HK-2 (cell line): Measurements from ENCODE around the gene DCAF10.
"Not testable (repeated sequence)": the region's sequence is repeated elsewhere in the genome, so short reads cannot be mapped to it uniquely, and the experiment has no call there.

ENCODE experiments used
- DNase-seq: peaks from one replicate; pipeline ENCODE4 v3.0.0-alpha.2; 2018; ENCODE audit not compliant: unreplicated experiment

The DCAF10 gene

DNA sequence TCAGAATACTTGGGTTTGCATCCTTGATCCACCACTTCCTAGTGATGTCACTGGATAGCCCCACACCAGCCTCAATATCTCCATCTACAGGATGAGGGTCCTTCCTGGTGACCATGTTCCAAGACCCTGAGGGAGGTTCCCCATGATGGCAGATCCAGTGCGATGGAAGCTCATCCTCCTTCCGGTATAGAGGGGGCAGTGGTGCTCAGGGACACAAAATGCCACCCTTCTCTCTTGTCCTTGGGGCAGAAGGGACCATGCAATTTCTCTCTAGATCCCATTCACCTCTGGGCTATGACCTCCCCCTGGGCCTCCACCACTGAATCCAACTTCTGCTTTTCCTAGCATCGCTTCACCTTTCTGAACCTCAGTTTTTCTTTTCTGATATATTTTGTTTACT lies 108.7 kb downstream of the DCAF10 start:
- DNase-seq: no peak

DNA sequence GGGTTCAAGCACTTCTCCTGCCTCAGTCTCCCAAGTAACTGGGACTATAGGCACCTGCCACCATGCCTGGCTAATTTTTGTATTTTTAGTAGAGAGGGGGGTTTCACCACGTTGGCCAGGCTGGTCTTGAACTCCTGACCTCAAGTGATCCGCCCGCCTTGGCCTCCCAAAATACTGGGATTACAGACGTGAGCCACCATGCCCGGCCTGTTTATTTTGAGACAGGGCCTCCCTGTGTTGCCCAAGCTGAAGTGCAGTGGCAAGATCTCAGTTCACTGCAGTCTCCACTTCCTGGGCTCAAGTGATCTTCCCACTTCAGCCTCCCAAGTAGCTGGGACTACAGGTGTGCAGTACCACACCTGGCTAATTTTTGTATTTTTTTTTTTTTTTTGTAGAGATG lies 109.2 kb downstream of the DCAF10 start:
- DNase-seq: not testable (repeated sequence)

DNA sequence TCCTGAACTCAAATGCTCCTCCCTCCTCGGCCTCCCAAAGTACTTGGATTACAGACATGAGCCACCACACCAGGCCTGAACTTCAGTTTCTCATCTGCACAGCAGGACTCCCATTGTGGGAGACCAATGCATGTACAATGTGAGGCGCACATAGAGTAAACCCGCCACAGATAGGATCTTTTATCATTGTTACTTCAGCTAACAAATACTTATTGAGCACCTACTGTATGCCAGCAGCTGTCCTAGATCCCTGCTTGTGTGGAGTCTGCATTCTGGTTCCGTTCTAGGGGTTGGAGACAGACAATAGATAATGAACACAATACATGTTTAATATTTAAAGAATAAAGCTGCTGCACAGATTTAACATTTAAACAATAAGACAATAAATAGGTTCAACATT lies 109.7 kb downstream of the DCAF10 start:
- no peak for DNase-seq

DNA sequence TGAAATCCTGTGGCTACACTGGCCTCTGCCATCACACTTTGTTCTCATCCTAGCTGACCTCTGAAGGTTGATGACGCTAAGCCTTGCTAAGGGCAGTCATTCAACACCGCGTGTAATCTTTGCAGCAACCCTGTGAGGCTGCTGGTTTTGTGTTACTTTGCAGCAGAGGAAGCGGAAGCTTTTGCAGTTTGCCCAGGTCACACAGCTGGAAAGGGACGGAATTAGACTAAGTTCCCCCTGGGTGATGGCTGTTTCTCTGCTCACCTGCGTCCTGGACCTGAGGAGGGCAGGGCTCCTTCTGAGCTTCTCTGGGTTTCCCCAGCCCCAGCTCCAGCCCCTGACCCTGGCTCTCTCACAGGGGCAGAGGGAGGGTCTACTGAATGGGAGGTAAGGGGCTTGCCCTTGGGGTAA lies 110.7 kb downstream of the DCAF10 start:
- no peak for DNase-seq

DNA sequence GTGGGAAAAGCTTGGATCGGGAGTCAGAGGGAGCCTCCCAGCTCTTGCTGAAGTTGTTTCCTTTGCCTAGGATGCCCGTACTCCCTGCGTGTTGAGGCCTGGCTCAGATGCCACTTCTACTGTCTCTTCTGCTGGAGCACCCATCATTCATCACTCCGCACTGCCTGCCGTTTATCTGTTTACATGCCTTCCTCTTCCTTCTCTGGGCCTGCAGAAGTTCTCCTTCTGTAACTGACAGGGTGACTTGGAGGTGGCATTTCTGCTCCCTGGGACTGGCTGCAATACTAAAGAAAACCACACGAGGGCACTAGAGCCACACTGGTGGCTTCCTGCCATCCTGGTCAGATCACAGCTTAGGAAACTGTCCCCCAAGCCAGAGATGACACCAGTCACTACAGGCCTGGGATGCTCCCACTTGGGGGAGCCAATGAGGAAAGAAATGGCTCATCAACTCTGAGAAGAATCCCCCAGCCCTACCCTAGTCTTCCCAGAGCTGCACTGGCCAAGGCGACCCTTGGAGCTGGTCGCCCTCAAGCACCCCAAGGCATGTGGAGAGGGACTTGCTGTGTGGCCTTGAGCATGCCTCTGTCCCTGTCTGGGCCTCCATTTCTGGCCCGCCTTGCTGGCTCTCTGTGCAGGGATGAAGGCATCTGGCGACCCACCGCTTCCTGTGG lies 113.0 kb downstream of the DCAF10 start:
- DNase-seq: peak; percentile 84

DNA sequence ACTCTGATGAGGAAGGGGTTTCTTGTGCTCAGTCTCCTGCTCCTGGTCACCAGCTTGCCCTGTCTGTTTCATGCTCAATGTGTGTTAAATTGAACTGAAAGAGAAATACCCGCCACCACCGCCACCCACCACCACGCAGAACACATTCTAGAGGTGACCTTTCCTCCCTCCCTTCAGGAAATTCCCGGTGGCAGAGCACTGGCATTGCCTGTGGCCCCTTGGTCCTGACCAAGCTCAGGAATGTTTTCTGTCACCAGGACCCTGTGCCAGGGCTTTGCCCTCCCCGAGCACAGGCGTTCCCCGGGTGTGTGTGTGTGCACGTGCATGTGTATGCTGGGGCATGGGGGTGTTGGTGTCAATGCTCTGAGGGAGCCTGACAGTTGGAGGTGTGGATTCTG lies 113.6 kb downstream of the DCAF10 start:
- no peak for DNase-seq

DNA sequence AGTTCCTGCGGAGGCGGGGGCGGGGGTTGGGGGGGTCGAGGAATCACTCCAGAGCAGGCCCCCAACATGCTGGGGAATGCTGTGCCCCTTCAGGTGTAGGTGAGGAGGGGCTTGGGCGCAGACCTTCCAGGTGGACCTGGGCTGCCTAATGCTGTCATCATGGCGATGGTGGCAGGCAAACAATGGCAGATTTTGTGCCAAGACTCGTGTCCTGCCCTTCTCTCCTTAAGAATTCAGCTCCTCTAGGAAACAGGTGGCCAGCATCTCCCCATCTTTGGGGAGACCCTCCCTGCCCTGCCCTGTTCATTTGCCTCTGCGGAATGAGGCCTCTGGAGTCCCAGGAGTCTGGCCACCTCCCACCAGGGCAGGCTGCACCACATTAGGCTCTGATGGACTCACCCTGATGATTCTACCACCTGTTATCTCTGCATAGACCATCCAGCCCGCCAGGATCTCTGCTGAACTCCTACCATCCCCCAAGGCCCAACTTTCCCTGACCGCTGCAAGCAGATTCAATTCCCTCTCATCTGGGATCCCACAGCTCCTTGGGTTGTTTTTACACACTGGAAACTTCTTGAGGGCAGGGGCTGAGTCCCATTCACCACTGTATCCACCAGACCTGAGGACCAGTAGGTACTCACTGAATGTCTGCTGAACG lies 114.2 kb downstream of the DCAF10 start:
- DNase-seq: no peak

DNA sequence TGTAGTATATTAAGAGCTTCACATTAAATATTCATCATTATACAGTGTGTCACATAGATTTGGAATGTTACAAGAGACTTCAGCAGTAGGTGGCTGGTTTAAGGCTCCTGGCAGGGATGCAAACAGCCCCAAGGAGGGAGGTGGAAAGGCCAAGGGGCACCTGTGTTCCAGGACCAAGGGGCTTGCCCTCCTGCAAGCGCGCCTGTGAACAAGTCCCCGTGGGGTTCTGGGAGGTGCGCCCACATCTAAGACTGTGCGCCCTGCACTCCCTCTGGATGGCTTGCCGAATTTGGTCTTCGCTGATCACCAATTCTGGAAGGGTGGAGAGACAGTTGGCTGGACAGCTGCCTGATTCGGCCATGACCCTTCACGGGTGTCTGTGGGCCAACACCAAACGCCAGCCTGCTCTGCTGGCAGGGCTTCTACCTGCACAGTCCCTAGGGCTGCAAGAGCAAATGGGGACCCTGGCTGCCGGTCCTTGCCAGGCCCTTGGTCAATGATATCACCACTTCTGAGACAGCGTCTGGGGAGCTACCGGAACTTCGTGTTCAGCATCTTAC lies 115.4 kb downstream of the DCAF10 start:
- no peak for DNase-seq

DNA sequence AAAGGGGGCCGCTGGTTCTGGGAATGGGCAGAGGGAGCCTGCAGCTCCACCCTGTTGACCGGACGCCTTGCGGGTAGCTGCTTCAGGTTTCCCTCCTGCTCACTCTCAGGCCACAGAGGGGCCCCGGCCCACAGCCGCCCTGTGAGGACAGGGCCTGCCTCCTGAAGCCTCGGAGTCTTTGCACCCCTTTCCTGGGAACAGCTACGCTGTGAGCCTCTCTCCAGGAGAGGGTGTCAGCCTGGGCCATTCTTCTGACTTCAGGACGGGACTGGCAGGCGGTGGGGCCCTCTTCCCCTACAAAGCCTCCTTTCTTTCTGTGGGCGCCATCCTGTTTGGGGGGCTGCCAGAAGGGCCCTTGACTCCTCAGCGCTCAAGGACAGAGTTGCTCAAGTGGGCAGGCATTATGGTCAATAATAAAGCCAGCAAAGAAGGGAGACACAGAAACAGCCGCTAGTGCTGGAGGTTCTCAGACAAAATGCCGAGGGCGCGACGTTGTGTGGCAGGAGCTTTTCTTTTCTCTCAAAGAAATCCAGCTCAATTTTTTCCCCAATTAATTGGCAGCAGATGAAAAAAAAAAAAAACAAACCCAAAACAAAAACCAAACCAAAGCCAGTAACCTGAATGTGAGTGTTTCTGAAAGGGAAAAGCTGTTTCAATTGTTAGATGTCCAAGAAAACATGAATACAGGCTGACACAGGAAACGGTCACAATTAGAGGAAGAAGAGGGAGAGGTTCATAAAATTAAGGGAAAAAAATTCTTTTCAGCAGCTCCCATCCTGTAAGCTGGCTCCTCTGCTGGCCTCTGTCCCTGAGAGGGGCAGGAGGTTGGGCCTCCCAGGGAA lies 116.1 kb downstream of the DCAF10 start:
- no peak for DNase-seq
